ENCODE data around the gene CLASP2. TPM values are rescaled to one million over a fixed set of nuclear protein-coding genes. Genes with fewer than 3 reads are reported as not detected.

CLASP2 gene
- total RNA-seq, 6 experiments from 2014 or later, result 32.8 to 37.6 (median 34.8) TPM

DNA sequence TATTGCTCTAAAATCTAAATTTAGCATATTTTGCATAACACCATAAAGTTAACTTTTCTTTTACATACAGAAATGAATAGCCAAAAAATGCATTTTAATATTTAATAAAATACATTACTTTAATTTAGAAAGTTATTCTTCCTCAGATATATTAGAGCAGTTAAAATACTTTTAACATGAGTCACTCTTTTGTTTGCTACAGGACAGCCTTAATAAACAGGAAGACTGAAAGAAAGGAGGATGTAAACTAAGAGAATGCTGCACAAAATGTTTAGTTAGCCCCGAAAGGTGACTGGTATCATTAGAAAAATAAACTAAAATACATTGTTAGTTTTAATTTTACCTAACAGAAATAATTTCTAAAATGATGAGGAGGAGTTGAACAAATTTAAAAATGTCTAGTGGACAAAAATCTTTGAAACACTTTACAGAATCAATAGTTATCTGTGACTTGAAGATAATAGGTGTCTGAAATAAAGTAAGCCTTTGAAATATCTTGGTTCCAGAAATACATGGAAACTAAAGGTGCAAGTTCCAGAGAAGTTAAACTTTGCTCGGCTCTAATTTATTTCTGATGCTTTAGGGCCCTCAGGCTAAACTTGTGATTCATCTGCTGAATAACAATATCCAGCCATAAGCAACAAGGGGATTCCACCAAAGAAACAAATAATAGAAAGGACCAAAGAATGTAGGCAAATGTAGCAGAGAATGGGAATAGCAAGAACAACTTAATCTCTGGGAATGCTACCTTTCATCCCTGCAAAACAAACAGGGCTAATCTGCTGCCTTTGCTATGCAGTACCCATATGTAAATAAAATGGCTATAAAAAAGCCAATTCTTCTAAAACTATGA lies 139.5 kb downstream of the CLASP2 start:
- Mint-ChIP-seq H3K36me3 (ENCODE audit: low read depth) (peaks cover 10% of the 10 kb centered on the region), H3K4me3 (peak overlapping the region; percentile 73), H3K9me3 (no peaks in the 10 kb centered on the region), H3K27me3 (ENCODE audit: insufficient read depth) (peaks cover 2% of the 10 kb centered on the region; the same call in 1 of the 2 replicates), H3K27ac (peak overlapping the region; percentile 83), H3K4me1 (ENCODE audit: low read depth) (peaks cover 31% of the 10 kb centered on the region)
- TF ChIP-seq CTCF (IDR thresholded peaks at IDR 0.05), result no peak
- peak; percentile 74 for DNase-seq

- TF ChIP-seq CTCF (IDR thresholded peaks at IDR 0.05), result no peak
- H3K9me3 Mint-ChIP-seq, result no peaks in the 10 kb centered on the region
- H3K4me3 Mint-ChIP-seq, result no peak overlapping the region
- H3K4me1 Mint-ChIP-seq (ENCODE audit: low read depth), result peaks cover 31% of the 10 kb centered on the region
- H3K27ac Mint-ChIP-seq, result 0 out of 2 replicates have a peak overlapping the region, but pooled peaks have one; percentile 29
- peaks cover 15% of the 10 kb centered on the region for H3K36me3 Mint-ChIP-seq (ENCODE audit: low read depth)
- no peaks in the 10 kb centered on the region for H3K27me3 Mint-ChIP-seq (ENCODE audit: insufficient read depth)
- no peak for DNase-seq
Measured at GRCh38 chr3:33577588-33577987, 140.5 kb downstream of the CLASP2 start.

GRCh38 chr3:33577173-33577572 lies 140.9 kb downstream of the CLASP2 start:
- no peak for DNase-seq

DNA sequence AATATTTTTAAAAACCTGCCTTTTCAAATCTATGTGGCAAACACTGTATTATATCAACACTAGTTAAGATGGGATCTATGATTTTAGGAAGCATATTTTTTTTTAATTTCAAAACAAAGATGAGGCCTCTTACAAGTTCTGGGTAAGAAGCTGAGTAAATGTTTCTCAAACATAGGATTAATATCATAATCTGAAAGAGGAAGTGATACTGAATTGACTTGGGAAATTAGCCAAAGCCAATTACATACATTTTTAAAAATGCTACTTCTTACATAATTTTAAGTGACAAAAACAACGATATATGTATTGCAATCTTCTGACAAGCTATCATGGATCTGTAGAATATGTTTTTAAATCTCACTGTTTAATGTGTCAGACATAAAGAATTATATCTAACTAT lies 142.7 kb downstream of the CLASP2 start:
- no peak overlapping the region for H3K4me3 Mint-ChIP-seq
- no peak for TF ChIP-seq CTCF (IDR thresholded peaks at IDR 0.05)
- H3K27me3 Mint-ChIP-seq (ENCODE audit: insufficient read depth), result no peaks in the 10 kb centered on the region
- peaks cover 24% of the 10 kb centered on the region for H3K36me3 Mint-ChIP-seq (ENCODE audit: low read depth)
- H3K9me3 Mint-ChIP-seq, result no peaks in the 10 kb centered on the region
- peaks cover 27% of the 10 kb centered on the region for H3K4me1 Mint-ChIP-seq (ENCODE audit: low read depth)
- no peak overlapping the region for H3K27ac Mint-ChIP-seq
- no peak for DNase-seq

More at GRCh38 chr3:33577173-33577572, 140.9 kb downstream of the CLASP2 start:
- TF ChIP-seq CTCF (IDR thresholded peaks at IDR 0.05), result no peak
- H3K27me3 Mint-ChIP-seq (ENCODE audit: insufficient read depth), result no peaks in the 10 kb centered on the region
- no peaks in the 10 kb centered on the region for H3K9me3 Mint-ChIP-seq
- H3K36me3 Mint-ChIP-seq (ENCODE audit: low read depth), result peaks cover 17% of the 10 kb centered on the region
- peaks cover 31% of the 10 kb centered on the region for H3K4me1 Mint-ChIP-seq (ENCODE audit: low read depth)
- H3K27ac Mint-ChIP-seq, result no peak overlapping the region
- H3K4me3 Mint-ChIP-seq, result no peak overlapping the region

DNA sequence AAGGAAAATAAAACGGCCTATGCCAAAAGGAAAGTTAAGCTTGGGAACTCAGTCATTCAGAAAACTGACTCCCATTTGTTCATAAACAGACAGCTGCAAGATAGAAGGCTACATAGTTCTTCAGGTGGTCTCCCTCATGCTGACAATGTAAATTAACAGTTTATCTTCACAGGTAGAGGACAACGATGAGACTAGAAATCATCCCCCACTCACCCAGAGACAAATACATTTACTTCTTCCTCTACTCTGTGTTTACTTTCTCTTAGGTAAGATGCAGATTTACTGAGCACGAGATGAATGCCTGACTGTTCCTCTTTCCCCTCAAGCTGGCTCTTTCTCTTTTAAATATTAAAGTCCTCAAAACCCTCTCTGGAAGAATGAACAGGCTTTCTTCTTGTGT lies 160.2 kb downstream of the CLASP2 start:
- no peaks in the 10 kb centered on the region for H3K27me3 Mint-ChIP-seq (ENCODE audit: insufficient read depth)
- H3K4me3 Mint-ChIP-seq, result no peak overlapping the region
- no peaks in the 10 kb centered on the region for H3K4me1 Mint-ChIP-seq (ENCODE audit: low read depth)
- H3K27ac Mint-ChIP-seq, result no peak overlapping the region
- no peak for DNase-seq
- H3K9me3 Mint-ChIP-seq, result no peaks in the 10 kb centered on the region
- H3K36me3 Mint-ChIP-seq (ENCODE audit: low read depth), result peaks cover 4% of the 10 kb centered on the region; the same call in 1 of the 2 replicates
- TF ChIP-seq CTCF (IDR thresholded peaks at IDR 0.05), result no peak

Data from HFFc6 (cell line).